Right renal cortex interstitium (tissue), 3 donors: Measurements from ENCODE around the gene PPEF2. TPM values are rescaled to one million over a fixed set of nuclear protein-coding genes. Genes with fewer than 3 reads are reported as not detected.

ENCODE experiments used
- DNase-seq, 3 donors: peaks; one replicate each; pipeline ENCODE4 v3.0.0-alpha.2; 2013; ENCODE audit warnings: low read depth in 3 of 3, low spot score in 2 of 3
- polyA plus RNA-seq, 3 donors: library from polyadenylated mRNA; unstranded; fragments of 120-200 nt; gene quantifications; one replicate each; pipeline ENCODE4 v1.2.1, GENCODE V29; 2013; ENCODE audit not compliant: insufficient read length in 3 of 3

Gene PPEF2
- polyA plus RNA-seq, 3 donors = 0.04 to 0.06 TPM; not detected in 1

GRCh38 chr4:75841641-75842520 lies 60.4 kb downstream of the PPEF2 start:
- no peak for DNase-seq

- no peak for DNase-seq
Observed at GRCh38 chr4:75834772-75835154, 67.5 kb downstream of the PPEF2 start.

GRCh38 chr4:75834095-75834771 lies 68.0 kb downstream of the PPEF2 start:
- DNase-seq = no peak

- DNase-seq = no peak
Observed at GRCh38 chr4:75831856-75832405, 70.3 kb downstream of the PPEF2 start.

- no peak for DNase-seq
Observed at GRCh38 chr4:75830906-75831305, 71.3 kb downstream of the PPEF2 start.

- DNase-seq = no peak
Observed at GRCh38 chr4:75823812-75824211, 78.4 kb downstream of the PPEF2 start.

- DNase-seq = no peak
Observed at GRCh38 chr4:75822416-75822815, 79.8 kb downstream of the PPEF2 start.

GRCh38 chr4:75821966-75822365 lies 80.3 kb downstream of the PPEF2 start:
- DNase-seq = no peak

- no peak for DNase-seq
Observed at GRCh38 chr4:75821216-75821615, 81.0 kb downstream of the PPEF2 start.

GRCh38 chr4:75820676-75821075 lies 81.6 kb downstream of the PPEF2 start:
- no peak for DNase-seq

- DNase-seq = no peak
Observed at GRCh38 chr4:75820197-75820596, 82.1 kb downstream of the PPEF2 start.

GRCh38 chr4:75819121-75819520 lies 83.1 kb downstream of the PPEF2 start:
- DNase-seq = no peak

GRCh38 chr4:75817901-75818300 lies 84.4 kb downstream of the PPEF2 start:
- DNase-seq = no peak

Other genes starting within 250 kb of the PPEF2 start
- 100 to 1,000 TPM; 172 to 191 (median 174) TPM for gene G3BP2, start 229.0 kb downstream of the PPEF2 start, polyA plus RNA-seq
- gene USO1, start 177.9 kb downstream of the PPEF2 start, polyA plus RNA-seq = 10 to 100 TPM; 84.2 to 91.1 (median 85.6) TPM
- 10 to 100 TPM; 13.6 to 19.4 (median 15.5) TPM for gene NAAA, start 38.6 kb upstream of the PPEF2 start, polyA plus RNA-seq
- 10 to 100 TPM; 46.7 to 54.7 (median 51.1) TPM for gene SDAD1, start 88.5 kb upstream of the PPEF2 start, polyA plus RNA-seq
- gene CXCL9, start 105.1 kb upstream of the PPEF2 start, polyA plus RNA-seq = under 1 TPM; 0.06 to 0.13 (median 0.12) TPM
- gene CXCL10, start 121.0 kb upstream of the PPEF2 start, polyA plus RNA-seq = 1 to 10 TPM; 5.2 to 7.0 (median 5.4) TPM
- under 1 TPM; 0.32 to 0.44 (median 0.42) TPM for gene CXCL11, start 133.6 kb upstream of the PPEF2 start, polyA plus RNA-seq
- under 1 TPM; 0.28 to 0.60 (median 0.40) TPM for gene ART3, start 172.3 kb upstream of the PPEF2 start, polyA plus RNA-seq
- gene NUP54, start 245.9 kb upstream of the PPEF2 start, polyA plus RNA-seq = 10 to 100 TPM; 76.1 to 84.8 (median 81.8) TPM